GM18868 (cell line): ENCODE measurements around the gene PRKCH.
"Not testable (repeated sequence)": the region's sequence is repeated elsewhere in the genome, so short reads cannot be mapped to it uniquely, and the experiment has no call there.

Source experiments
- ATAC-seq: cut with Tn5 transposase; IDR thresholded peaks from one replicate; pipeline ENCODE4 v1.9.1; 2021; ENCODE audit warnings: mild to moderate bottlenecking, moderate library complexity; ENCODE audit not compliant: unreplicated experiment

Gene PRKCH

GRCh38 chr14:61388173-61388975 lies 67.0 kb downstream of the PRKCH start:
- peak; percentile 77 for ATAC-seq

GRCh38 chr14:61388976-61389576 lies 67.7 kb downstream of the PRKCH start:
- ATAC-seq = no peak

- no peak for ATAC-seq
Measured at GRCh38 chr14:61391119-61391518, 69.7 kb downstream of the PRKCH start.

GRCh38 chr14:61392297-61392696 lies 70.9 kb downstream of the PRKCH start:
- ATAC-seq = no peak

- ATAC-seq = no peak
Measured at GRCh38 chr14:61394542-61394941, 73.2 kb downstream of the PRKCH start.

GRCh38 chr14:61395115-61395725 lies 73.8 kb downstream of the PRKCH start:
- ATAC-seq = no peak

- ATAC-seq = no peak
Measured at GRCh38 chr14:61396279-61396678, 74.9 kb downstream of the PRKCH start.

- no peak for ATAC-seq
Measured at GRCh38 chr14:61396694-61397093, 75.3 kb downstream of the PRKCH start.

- ATAC-seq = no peak
Measured at GRCh38 chr14:61397615-61398014, 76.2 kb downstream of the PRKCH start.

GRCh38 chr14:61398221-61398620 lies 76.8 kb downstream of the PRKCH start:
- ATAC-seq = no peak

- no peak for ATAC-seq
Measured at GRCh38 chr14:61399365-61399764, 78.0 kb downstream of the PRKCH start.

GRCh38 chr14:61401461-61401860 lies 80.1 kb downstream of the PRKCH start:
- no peak for ATAC-seq

- ATAC-seq = peak; percentile 89
Measured at GRCh38 chr14:61403411-61403810, 82.0 kb downstream of the PRKCH start.

GRCh38 chr14:61404637-61405036 lies 83.3 kb downstream of the PRKCH start:
- ATAC-seq = no peak

GRCh38 chr14:61406198-61406597 lies 84.8 kb downstream of the PRKCH start:
- no peak for ATAC-seq

- no peak for ATAC-seq
Measured at GRCh38 chr14:61406675-61407074, 85.3 kb downstream of the PRKCH start.

- no peak for ATAC-seq
Measured at GRCh38 chr14:61408498-61408897, 87.1 kb downstream of the PRKCH start.

- no peak for ATAC-seq
Measured at GRCh38 chr14:61409782-61410181, 88.4 kb downstream of the PRKCH start.

GRCh38 chr14:61415934-61416333 lies 94.6 kb downstream of the PRKCH start:
- not testable (repeated sequence) for ATAC-seq

- peak; percentile 59 for ATAC-seq
Measured at GRCh38 chr14:61416591-61416990, 95.2 kb downstream of the PRKCH start.

GRCh38 chr14:61417141-61417540 lies 95.8 kb downstream of the PRKCH start:
- peak; percentile 31 for ATAC-seq

GRCh38 chr14:61417883-61418455 lies 96.6 kb downstream of the PRKCH start:
- no peak for ATAC-seq
